Effector CD8-positive, alpha-beta T cell (primary cell): ENCODE results near the gene DENND5B.
"Not testable (repeated sequence)": the region's sequence is repeated elsewhere in the genome, so short reads cannot be mapped to it uniquely, and the experiment has no call there.

ENCODE experiments used
- DNase-seq: peaks from one replicate; lab custom pipeline; 2025; lab: John Stamatoyannopoulos, UW

The DENND5B gene

DNA sequence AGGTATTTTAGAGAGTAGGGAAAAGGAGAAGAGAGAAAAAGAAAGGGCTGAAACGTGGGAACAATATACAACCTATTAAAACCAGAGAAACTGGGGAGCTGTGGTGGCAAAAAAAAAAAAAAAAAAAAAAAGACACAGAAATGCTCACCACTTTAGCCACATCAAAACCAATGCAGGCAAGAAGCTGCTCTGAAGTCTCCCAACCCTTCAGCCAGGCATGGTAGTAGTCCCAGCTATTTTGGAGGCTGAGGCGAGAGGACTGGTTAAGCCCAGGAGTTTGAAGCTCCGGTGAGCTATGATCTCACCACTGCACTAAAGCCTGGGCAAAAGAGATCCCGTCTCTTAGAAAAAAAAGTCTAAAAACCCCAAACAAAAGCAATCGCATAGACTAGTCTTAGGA lies 33.2 kb downstream of the DENND5B start:
- DNase-seq, result no peak

DNA sequence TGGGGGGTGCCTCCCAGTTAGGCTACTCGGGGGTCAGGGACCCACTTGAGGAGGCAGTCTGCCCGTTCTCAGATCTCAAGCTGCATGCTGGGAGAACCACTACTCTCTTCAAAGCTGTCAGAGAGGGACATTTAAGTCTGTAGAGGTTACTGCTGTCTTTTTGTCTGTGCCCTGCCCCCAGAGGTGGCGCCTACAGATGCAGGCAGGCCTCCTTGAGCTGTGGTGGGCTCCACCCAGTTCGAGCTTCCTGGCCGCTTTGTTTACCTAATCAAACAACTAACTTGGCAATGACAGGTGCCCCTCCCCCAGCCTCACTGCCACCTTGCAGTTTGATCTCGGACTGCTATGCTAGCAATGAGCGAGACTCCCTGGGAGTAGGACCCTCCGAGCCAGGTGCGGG lies 35.5 kb downstream of the DENND5B start:
- not testable (repeated sequence) for DNase-seq

DNA sequence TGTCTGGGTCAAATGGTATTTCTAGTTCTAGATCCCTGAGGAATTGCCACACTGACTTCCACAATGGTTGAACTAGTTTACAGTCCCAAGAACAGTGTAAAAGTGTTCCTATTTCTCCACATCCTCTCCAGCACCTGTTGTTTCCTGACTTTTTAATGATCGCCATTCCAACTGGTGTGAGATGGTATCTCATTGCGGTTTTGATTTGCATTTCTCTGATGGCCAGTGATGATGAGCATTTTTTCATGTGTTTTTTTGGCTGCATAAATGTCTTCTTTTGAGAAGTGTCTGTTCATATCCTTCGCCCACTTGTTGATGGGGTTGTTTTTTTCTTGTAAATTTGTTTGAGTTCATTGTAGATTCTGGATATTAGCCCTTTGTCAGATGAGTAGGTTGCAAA lies 40.3 kb downstream of the DENND5B start:
- not testable (repeated sequence) for DNase-seq

DNA sequence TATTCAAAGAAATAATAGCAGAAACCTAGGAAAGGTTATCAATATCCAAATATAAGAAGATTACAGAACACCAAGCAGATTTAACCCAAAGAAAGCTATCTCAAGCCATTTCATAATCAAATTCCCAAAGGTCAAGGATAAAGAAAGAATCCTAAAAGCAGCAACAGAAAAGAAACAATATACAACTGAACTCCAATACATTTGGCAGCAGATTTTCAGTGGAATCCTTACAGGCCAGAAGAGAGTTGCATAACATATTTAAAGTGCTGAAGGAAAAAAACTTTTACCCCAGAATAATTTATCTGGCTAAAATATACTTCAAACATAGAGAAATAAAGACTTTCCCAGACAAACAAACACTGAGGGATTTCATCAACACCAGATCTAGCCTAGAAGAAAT lies 54.3 kb downstream of the DENND5B start:
- DNase-seq, result no peak

DNA sequence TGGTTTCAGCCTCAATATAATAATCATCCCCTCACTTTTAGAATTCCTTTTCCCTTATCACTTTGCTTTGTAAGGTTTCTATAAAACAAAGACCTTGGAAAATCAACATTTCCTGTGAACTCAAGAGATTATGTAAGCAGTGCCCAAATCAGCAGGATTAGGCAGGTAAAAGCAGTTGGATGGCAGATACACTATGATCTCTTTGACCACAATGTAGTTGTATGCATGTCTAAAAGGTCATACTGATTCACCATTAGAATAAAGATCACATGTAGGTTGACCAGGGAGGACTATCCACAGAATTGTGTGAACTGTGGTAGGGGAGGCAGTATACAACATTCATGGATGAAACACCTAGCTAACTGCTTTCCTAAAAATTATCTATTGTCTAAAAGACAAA lies 57.5 kb downstream of the DENND5B start:
- no peak for DNase-seq

DNA sequence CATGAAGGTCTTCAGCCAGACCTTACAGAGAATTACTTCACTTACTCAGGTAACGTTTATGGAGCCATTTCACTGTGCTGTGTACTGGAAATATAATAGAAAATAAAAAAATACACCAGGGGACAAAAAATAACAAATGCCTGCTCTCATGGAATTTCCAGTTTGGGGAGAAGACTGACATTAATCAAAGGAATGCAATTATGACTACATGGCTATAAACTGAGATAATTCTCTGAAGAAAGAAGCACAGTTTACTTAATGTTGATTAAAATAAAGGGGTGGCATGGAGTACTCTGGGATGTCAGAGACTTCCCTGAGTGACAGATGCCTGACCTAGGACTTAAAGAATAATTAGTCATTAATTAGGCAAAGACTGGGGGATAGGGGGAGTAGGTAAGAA lies 59.0 kb downstream of the DENND5B start:
- no peak for DNase-seq

DNA sequence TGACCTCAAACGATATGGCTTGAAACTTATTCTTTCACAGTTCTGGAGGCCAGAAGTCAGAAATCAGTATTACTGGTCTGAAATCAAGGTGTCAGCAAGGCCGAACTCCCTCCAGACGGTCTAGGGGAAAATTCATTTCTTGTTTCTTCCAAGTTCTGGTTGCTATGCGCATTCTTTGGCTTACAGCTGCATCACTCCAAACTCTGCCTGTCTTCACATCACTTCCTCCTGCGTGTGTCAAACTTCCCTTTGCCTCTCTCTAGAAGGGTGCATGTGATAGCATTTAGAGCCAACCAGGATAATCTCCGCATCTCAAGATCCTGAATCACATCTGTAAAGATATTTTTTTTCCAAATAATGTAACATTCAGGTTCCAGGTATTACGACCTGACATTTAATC lies 62.8 kb downstream of the DENND5B start:
- no peak for DNase-seq

DNA sequence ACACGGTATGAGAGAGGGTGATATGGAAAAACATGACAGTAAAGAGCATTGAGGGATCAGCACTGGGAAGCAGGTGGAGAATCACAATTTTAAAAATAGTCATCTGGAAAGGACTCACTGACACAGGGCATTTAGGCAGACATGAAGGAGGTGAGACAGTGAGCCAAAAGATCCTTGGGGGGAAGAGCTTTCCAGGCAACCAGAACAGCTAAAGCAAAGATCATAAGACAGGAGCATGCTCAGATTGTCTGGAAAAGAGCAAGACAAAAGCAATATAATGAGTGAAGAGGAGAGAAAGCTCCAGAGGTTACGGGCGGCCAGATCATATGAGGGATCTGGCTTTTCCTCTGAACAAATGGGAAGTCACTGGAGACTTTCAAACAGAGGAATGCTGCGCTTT lies 63.9 kb downstream of the DENND5B start:
- DNase-seq, result no peak

DNA sequence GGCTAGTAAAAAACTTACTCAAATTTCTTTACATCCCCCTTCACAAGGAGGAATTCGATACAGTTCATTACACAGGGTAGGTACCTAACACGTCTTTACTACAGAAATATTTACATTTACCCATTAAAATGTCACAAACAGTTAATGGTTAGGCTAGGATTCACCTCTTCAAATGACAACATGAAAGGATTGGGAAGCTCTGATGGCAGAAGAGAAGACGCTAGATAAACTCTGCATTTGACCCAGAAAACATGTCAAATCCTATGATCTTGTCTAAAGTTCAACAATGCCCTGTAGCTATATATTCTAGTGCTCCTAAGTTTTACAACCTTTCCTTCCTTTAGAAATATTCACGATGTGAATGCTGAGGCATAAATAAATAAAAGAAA lies 64.8 kb downstream of the DENND5B start:
- DNase-seq, result no peak

DNA sequence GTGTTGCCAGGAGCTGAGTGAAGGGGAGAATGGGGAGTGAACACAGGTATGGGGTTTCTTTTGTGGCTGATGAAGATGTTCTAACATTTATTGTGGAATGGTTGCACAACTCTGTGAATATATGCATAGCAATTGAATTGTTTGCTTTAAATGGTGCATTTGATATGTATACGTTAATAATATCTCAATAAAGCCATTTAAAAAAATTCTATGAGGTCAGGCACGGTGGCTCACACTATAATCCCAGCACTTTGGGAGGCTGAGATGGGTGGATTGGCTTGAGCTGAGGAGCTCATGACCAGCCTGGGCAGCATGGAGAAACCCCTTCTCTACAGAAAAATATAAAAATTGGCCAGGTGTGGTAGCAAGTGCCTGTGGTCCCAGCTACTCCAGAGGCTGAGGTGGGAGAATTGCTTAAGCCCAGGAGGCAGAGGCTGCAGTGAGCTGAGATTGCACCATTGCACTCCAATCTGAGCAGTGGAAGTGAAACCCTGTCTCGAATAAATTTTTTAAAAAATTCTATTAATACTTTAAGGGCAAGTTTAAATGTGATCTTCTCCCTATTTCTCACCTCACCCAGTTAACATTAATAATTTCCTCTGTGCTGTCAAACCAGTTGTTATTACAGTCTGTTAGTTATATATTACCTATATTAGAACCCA lies 65.3 kb downstream of the DENND5B start:
- no peak for DNase-seq

DNA sequence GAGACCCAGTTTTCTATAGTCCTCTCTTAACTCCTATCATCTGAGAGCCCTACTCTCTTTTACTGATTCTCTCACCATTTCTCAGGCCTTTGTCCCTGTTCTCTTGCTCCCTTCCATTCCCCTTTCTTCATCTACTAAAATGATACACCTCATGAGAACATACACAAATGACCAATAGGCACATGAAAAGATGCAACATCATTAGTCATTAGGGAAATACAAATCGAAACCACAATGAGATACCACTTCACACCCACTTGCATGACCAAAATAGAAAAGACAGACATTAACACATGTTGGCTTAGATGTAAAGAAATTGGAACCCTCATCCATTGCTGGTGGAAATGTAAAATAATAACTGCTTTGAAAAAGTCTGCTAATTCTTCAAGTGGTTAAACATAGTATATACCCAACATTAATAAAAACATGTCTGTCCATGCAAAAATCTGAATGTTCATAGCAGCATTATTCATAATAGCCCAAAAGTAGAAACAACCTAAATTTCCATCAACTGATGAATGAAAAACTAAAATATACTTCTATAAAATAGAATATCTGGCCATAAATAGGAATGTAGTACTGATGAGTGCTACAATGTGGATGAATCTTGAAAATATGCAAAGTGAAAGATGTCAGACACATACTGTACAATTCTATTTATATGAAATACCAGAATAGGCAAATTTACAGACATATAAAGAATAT lies 66.0 kb downstream of the DENND5B start:
- DNase-seq, result no peak

DNA sequence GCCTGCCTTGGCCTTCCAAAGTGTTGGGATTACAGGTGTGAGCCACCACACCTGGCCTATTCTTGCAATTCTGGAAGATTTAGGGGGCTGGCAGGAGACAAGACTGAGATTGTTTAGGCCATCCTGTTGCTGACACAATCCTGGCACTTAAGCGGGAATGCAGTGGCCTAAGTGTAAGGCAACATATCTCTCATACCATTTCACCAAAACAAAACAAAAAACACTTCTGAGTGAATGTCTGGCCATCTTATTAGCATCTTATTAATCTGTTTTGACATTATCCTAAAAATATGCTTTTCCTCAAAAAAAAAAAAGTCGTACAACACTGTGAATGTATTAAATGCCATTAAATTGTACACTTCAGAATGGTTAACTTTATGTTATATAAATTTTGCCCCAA lies 67.6 kb downstream of the DENND5B start:
- no peak for DNase-seq

DNA sequence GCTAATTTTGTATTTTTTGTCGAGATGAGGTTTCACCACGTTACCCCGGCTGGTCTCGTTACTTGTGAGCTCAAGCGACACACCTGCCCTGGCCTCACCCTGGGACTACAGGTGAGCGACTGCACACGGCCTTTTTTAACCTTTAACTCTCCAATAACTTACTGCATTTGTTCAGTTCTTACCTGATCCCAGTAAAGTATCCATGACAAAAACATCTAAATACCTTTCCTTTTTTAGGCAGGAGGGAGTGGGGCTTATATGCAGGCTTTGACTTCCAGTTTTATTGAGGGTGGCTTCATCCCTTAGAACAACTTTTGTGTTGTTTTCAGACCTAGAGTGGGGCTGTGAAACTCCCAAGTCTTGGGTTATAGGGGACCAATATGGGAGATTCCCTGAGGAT lies 68.3 kb downstream of the DENND5B start:
- no peak for DNase-seq

DNA sequence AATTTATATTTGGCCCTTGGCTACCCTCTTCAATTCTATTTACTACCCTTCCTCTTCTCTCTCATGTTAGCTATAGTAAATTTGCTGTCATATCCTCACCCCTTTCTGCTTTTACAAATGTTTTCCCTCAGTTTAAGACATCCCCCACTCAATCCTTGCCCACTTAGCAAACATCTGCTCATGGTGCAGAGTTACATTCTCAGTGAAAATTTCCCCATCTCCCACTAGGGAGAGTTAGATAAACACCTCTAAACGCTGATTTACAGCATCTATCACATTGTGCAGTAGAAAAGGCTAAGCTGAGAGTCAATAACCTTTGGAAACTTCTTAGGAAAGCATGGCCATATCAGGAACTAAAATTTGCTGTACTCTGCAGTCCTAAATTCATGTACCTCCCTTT lies 69.0 kb downstream of the DENND5B start:
- DNase-seq, result no peak

DNA sequence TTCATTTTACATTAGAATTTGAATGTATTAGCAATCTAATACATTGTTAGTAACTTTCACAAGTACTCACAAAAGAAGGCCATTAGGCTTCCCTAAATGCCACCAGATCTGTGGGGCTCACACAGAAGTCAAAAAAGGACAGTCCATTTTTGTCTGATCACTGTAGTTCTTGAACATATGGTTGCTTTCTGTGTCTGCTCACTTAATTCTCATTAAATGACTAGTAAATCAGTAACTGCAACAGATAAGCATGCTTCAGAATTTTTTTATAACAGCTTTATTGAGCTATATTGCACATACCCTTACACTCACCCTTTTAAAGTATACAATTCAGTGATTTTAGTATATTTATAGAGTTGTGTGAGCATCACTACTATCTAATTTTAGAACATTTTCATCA lies 71.4 kb downstream of the DENND5B start:
- no peak for DNase-seq

DNA sequence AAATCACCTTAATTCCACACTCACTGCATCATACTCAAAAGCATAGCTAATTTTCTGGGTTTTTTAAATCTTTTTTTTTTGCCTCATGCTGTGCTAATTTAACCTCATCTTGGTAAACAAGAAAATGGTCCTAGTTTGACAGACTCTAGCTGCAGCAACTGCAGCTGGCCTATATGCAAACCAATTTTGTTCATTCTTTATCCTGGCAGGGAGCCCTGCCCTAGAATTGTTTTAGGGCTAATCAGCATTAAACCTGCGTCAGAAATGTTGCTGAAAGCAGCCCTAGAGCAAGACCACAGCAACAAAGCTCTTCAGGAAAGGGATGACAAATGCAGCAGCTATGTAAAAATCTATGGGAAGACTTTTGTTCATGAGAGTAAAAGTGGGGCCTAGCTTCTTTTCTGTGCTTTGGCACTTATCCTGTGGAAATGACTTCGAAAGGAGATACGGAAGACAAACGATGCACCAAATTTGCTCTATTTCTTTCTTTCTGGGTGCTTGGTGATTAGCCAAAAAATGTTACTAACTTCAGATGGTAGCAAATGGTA lies 72.2 kb downstream of the DENND5B start:
- DNase-seq, result no peak

DNA sequence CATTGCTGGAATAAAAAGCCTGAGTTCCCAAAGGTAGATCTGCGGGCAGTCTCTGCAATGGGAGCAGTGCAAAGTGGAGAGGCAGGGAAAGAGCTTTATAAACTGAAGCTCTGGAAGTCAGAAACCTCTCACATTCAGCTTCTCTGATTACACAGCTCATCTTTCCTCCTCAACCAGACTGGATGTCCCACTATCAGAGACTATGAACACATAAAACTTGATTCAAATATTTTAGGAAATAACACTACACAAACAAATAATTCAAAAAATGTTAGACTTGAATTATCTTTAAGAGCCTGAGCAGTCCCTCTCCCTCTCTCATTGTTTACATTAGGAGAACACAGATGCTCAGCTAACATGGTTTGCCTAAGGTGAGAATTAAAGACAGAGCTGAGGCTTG lies 72.9 kb downstream of the DENND5B start:
- no peak for DNase-seq

DNA sequence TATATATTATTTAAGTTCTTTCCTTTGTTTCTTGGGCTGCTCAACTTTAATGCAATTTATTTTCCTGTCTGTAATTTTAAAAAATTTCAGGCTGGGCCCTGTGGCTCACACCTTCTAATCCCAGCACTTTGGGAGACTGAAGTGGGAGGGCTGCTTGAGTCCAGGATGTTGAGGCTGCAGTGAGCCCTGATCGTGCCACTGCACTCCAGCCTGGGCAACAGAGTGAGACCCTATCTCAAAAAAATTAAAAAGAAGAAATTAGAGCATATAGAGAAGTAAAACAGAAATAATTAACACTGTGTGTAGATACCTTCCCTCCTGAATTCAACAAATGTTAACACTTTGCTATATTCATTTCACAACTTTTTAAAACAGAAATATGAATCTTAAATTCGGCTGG lies 74.2 kb downstream of the DENND5B start:
- DNase-seq, result no peak

DNA sequence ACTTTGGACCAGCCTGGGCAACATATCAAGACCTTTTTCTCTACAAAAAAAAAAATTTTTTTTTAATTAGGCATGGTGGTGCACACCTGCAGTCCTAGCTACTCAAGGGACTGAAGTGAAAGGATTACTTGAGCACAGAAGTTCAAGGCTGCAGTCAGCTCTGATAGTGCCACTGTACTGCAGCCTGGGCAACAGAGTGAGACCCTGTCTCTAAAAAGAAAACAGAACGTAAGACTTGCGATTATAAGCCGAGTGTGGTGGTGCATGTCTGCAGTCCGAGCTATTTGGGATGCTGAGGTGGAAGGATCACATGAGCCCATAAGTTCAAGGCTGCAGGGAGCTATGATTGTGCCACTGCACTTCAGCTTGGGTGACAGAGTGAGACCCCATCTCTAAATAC lies 76.0 kb downstream of the DENND5B start:
- no peak for DNase-seq

DNA sequence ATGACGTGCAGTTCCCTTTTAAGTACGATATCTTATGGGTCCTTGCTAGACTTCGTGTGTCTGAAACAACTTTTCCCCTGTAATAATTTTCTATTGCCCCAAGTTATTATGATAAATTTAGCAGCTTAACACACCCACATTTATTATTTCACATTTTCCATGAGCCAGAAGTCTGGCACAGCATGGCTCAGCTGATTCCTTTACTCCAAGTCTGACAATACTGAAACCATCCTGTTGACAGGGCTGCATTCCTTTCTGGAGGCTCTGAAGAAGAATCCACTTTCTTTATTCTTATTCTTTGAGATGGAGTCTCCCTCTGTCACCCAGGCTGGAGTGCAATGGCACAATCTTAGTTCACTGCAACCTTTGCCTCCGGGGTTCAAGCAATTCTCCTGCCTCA lies 80.9 kb downstream of the DENND5B start:
- no peak for DNase-seq

DNA sequence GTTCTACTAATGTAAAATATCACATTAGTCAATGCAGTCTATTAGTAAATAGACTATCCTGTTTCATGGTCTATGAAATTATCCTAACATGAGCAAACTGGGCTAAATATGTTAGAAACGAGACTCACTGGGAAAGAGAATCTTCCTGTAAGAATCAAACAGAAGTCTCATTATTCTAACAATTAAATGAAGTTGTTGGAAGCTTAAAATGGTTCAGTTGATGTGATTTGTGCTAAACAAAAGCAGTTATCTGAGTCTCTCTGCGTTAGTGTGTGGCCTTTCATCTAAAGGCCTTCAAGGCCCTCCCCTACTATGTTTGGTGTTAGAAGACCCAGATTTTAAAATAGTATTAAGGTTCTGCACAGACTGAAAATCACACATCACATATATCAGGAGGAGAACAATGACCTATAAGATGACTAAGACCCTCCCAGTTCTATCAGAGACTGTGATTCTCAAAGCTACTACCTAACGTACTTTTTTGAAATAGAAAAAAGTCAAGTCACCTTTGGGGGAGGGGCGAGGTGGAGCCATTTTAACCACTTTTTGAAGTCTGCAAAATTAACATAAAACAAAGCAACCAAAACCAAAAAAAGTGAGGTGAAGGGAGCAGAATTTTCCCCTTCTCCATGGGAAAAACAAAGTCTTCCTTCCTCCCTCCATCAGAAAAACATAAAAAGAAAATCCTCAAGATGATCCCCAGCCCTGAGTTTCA lies 82.3 kb downstream of the DENND5B start:
- no peak for DNase-seq

DNA sequence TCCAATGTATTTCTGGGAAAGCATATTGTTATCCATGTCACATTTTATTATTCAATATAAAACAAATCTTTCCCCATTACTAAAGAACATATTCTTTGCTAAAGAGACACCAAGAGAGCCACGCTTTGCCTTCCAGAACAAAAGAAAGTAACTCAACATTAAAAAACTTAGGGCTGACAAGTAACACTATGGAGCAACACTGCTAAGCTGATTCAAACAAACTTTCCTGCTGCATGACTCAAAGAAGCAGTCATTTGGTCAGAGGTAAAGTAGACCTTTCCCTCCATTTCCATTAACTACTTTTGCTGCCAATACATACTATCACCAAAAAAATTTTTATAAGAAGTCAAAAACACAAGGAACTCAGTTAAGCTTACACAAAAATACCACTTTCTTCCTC lies 83.0 kb downstream of the DENND5B start:
- no peak for DNase-seq
